AG04450 (cell line): Measurements from ENCODE around the gene ALPL. TPM values are rescaled to one million over a fixed set of nuclear protein-coding genes. Genes with fewer than 3 reads are reported as not detected.

Experiments
- CTCF ChIA-PET: fragments of 300-600, 350-600 bp; formaldehyde crosslinking; extraction: SDS; loops from one replicate; lab custom pipeline; 2022; ENCODE audit warnings: antibody characterized with exemption, inconsistent platforms; lab: Charles Lee
- POLR2A ChIA-PET: fragments of 350-600 bp; formaldehyde crosslinking; extraction: SDS; loops from one replicate; lab custom pipeline; 2021; ENCODE audit warnings: antibody characterized with exemption, inconsistent platforms; lab: Yijun Ruan, JAX
- DNase-seq: peaks from one replicate; pipeline ENCODE4 v3.0.0-alpha.2; 2011; ENCODE audit warnings: low read depth, low spot score
- H3K27ac ChIP-seq: one replicate; pipeline ENCODE4 v1.5.1; 2012; ENCODE audit warnings: low read depth, low read length, control low read depth
- H3K27me3 ChIP-seq: one replicate; pipeline ENCODE4 v1.6.0; 2012; ENCODE audit warnings: low read length; ENCODE audit not compliant: control insufficient read depth, insufficient read depth
- H3K4me3 ChIP-seq: 2 replicates; pipeline ENCODE4 v1.5.1; 2011; ENCODE audit warnings: mild to moderate bottlenecking, low read depth, low read length, control low read depth
- H3K9me3 ChIP-seq: 2 replicates; pipeline ENCODE4 v1.5.1; 2012; ENCODE audit warnings: low read length; ENCODE audit not compliant: control insufficient read depth, insufficient read depth
- CTCF ChIP-seq: IDR thresholded peaks from 2 replicates; pipeline ENCODE4 v1.5.1; 2011; ENCODE audit warnings: low read depth, low read length, control low read depth, inconsistent platforms
- polyA plus RNA-seq: library from polyadenylated mRNA; depleted of rRNA; stranded (reverse); fragments of >200 nt; gene quantifications from 2 replicates; pipeline ENCODE4 v1.2.3, GENCODE V29; 2011

ALPL gene
- polyA plus RNA-seq, 1 experiment, result 1.8 TPM

GRCh38 chr1:21604208-21604957 lies 95.2 kb downstream of the ALPL start:
- no peak overlapping the region for H3K4me3 ChIP-seq
- ChIA-PET CTCF (no interaction called here), POLR2A (no interaction called here)
- TF ChIP-seq CTCF, result no peak
- H3K27ac ChIP-seq, result no peak overlapping the region
- no peaks in the 10 kb centered on the region; the same call in 1 of the 2 replicates for H3K9me3 ChIP-seq
- peaks cover 25% of the 10 kb centered on the region for H3K27me3 ChIP-seq
- no peak for DNase-seq

- CTCF ChIA-PET, result no interaction called here
- Histone ChIP-seq H3K27ac (no peak overlapping the region), H3K4me3 (no peak overlapping the region), H3K9me3 (no peaks in the 10 kb centered on the region; the same call in 1 of the 2 replicates), H3K27me3 (peaks cover 22% of the 10 kb centered on the region)
- POLR2A ChIA-PET, result no interaction called here
- TF ChIP-seq CTCF, result no peak
- DNase-seq, result no peak
These were observed 95.9 kb downstream of the ALPL start for GRCh38 chr1:21605012-21605715.

- Histone ChIP-seq H3K27me3 (peaks cover 18% of the 10 kb centered on the region), H3K9me3 (no peaks in the 10 kb centered on the region; the same call in 1 of the 2 replicates), H3K27ac (no peak overlapping the region), H3K4me3 (no peak overlapping the region)
- TF ChIP-seq CTCF, result no peak
- no peak for DNase-seq
- ChIA-PET POLR2A (no interaction called here), CTCF (no interaction called here)
These were observed 96.9 kb downstream of the ALPL start for GRCh38 chr1:21605964-21606705.

GRCh38 chr1:21607549-21608529 lies 98.6 kb downstream of the ALPL start:
- no peak for TF ChIP-seq CTCF
- Histone ChIP-seq H3K27me3 (peaks cover 20% of the 10 kb centered on the region), H3K9me3 (no peaks in the 10 kb centered on the region; the same call in 1 of the 2 replicates), H3K4me3 (no peak overlapping the region), H3K27ac (no peak overlapping the region)
- peak; percentile 18 for DNase-seq
- ChIA-PET POLR2A (interaction anchor here (0.5 kb wide), 1 partner anchor 389 kb away, joined by 3 read pairs; no protein-coding TSS in a partner anchor), CTCF (no interaction called here)
